Upper lobe of left lung (tissue), 6 donors: ENCODE measurements around the gene GUCY2C. TPM values are rescaled to one million over a fixed set of nuclear protein-coding genes. Genes with fewer than 3 reads are reported as not detected.

ENCODE experiments used
- ATAC-seq, 2 donors: fragments of 200-7000 bp; cut with Tn5 transposase; one replicate each; pipeline ENCODE4 v1.9.1; 2022; ENCODE audit warnings: mild to moderate bottlenecking in 2 of 2, moderate library complexity in 2 of 2; ENCODE audit not compliant: low FRiP score in 2 of 2
- DNase-seq, 2 donors: peaks; one replicate each; pipeline ENCODE4 v3.0.0-alpha.2; 2019 to 2020
- H3K27ac ChIP-seq, 4 donors: fragments of 200-600 bp; sonication (generic); one replicate each; pipeline ENCODE4 v1.5.1; 2016 to 2019
- H3K27me3 ChIP-seq, 4 donors: fragments of 200-600 bp; sonication (generic); one replicate each; pipeline ENCODE4 v1.5.1; 2017 to 2019
- H3K36me3 ChIP-seq, 4 donors: fragments of 200-600 bp; sonication (generic); one replicate each; pipeline ENCODE4 v1.5.1; 2016 to 2019
- H3K4me1 ChIP-seq, 4 donors: fragments of 200-600 bp; sonication (generic); one replicate each; pipeline ENCODE4 v1.5.1; 2018 to 2019
- H3K4me3 ChIP-seq, 4 donors: fragments of 200-600 bp; sonication (generic); one replicate each; pipeline ENCODE4 v1.5.1; 2017 to 2019; ENCODE audit warnings: mild to moderate bottlenecking in 2 of 4, moderate library complexity in 1 of 4
- H3K9me3 ChIP-seq, 4 donors: fragments of 200-600 bp; sonication (generic); one replicate each; pipeline ENCODE4 v1.5.1; 2018 to 2019
- CTCF ChIP-seq, 6 experiments: fragments of 450-650 bp in 4 of 6; fragments of 200-600 bp in 2 of 6; sonication (generic) in 2 of 6; IDR thresholded peaks; one replicate each; pipeline ENCODE4 v1.5.1; 2016 to 2019; ENCODE audit warnings: antibody characterized with exemption in 6 of 6
- EP300 ChIP-seq, 4 donors: sonication (generic); formaldehyde crosslinking; IDR thresholded peaks; one replicate each; pipeline ENCODE4 v1.5.1; 2017; ENCODE audit warnings: antibody characterized with exemption in 4 of 4, control low read depth in 2 of 4
- POLR2A ChIP-seq, 4 donors: fragments of 450-650 bp; IDR thresholded peaks; one replicate each; pipeline ENCODE4 v1.5.1; 2016 to 2017; ENCODE audit warnings: antibody characterized with exemption in 4 of 4, mild to moderate bottlenecking in 2 of 4
- POLR2AphosphoS5 ChIP-seq, 2 donors: sonication (generic); formaldehyde crosslinking; IDR thresholded peaks; one replicate each; pipeline ENCODE4 v1.5.1; 2017; ENCODE audit warnings: antibody characterized with exemption in 2 of 2
- WGBS, 2 donors: methylation state at CpG; one replicate each; pipeline ENCODE4 v1.1.5; 2017 to 2018; 5-methylcytosine and 5-hydroxymethylcytosine counted together
- total RNA-seq, 6 donors: library from RNA; depleted of rRNA in 4 of 6; stranded (reverse); fragments of >200 nt in 4 of 6; gene quantifications; one replicate each; pipeline versions ENCODE4 v1.1.0 to v1.2.1, GENCODE V29; 2016 to 2021
- donor health status: DM: no; HTN: no; CAD: no; lungs with moderate emphysema.
- donor health status: DM: no; HTN: yes; CAD: no; lungs with severe emphysema.

Gene GUCY2C
- total RNA-seq, 6 donors from 2014 or later = 1.0 TPM; not detected in 5

GRCh38 chr12:14638066-14638465, 58.3 kb downstream of the GUCY2C start:
- no peak overlapping the region for H3K4me3 ChIP-seq
- no peaks in the 10 kb centered on the region for H3K27me3 ChIP-seq
- no peak for ATAC-seq

GRCh38 chr12:14635776-14636175, 60.6 kb downstream of the GUCY2C start:
- ATAC-seq = no peak
- H3K36me3 ChIP-seq = no peaks in the 10 kb centered on the region
- H3K4me3 ChIP-seq = no peak overlapping the region
- no peak for DNase-seq
- H3K27ac ChIP-seq = no peak overlapping the region
- H3K27me3 ChIP-seq = no peaks in the 10 kb centered on the region
- peaks cover 0 to 5% (median 2%) of the 10 kb centered on the region in 4 donors for H3K9me3 ChIP-seq
- TF ChIP-seq EP300 (IDR thresholded peaks at IDR 0.05) (no peak), POLR2AphosphoS5 (IDR thresholded peaks at IDR 0.05) (no peak), POLR2A (IDR thresholded peaks at IDR 0.05) (no peak), CTCF (IDR thresholded peaks at IDR 0.05) (no peak)
- no peaks in the 10 kb centered on the region for H3K4me1 ChIP-seq

More at GRCh38 chr12:14638066-14638465, 58.3 kb downstream of the GUCY2C start:
- no peaks in the 10 kb centered on the region for H3K4me1 ChIP-seq
- H3K27ac ChIP-seq = no peak overlapping the region
- TF ChIP-seq CTCF (IDR thresholded peaks at IDR 0.05) (no peak), POLR2A (IDR thresholded peaks at IDR 0.05) (no peak), EP300 (IDR thresholded peaks at IDR 0.05) (no peak), POLR2AphosphoS5 (IDR thresholded peaks at IDR 0.05) (no peak)
- peaks cover 0 to 5% (median 2%) of the 10 kb centered on the region in 4 donors for H3K9me3 ChIP-seq
- no peak for DNase-seq
- no peaks in the 10 kb centered on the region for H3K36me3 ChIP-seq

GRCh38 chr12:14630793-14631192, 65.6 kb downstream of the GUCY2C start:
- peaks cover 0 to 3% (median 0%) of the 10 kb centered on the region in 4 donors for H3K4me1 ChIP-seq
- no peak overlapping the region for H3K4me3 ChIP-seq
- 44 to 57% methylated on average over 3 of the region's 3 CpGs for WGBS, 2 donors
- no peaks in the 10 kb centered on the region for H3K27me3 ChIP-seq
- H3K36me3 ChIP-seq = no peaks in the 10 kb centered on the region
- no peak overlapping the region for H3K27ac ChIP-seq
- ATAC-seq (no peak), DNase-seq (no peak)
- H3K9me3 ChIP-seq = no peaks in the 10 kb centered on the region
- TF ChIP-seq POLR2A (IDR thresholded peaks at IDR 0.05) (no peak), EP300 (IDR thresholded peaks at IDR 0.05) (no peak), CTCF (IDR thresholded peaks at IDR 0.05) (no peak), POLR2AphosphoS5 (IDR thresholded peaks at IDR 0.05) (no peak)

GRCh38 chr12:14629832-14630710, 66.3 kb downstream of the GUCY2C start:
- WGBS, 2 donors = 16 to 20% methylated on average over 8 of the region's 8 CpGs
- H3K36me3 ChIP-seq = no peaks in the 10 kb centered on the region
- no peak for TF ChIP-seq POLR2A (IDR thresholded peaks at IDR 0.05)
- TF ChIP-seq CTCF (IDR thresholded peaks at IDR 0.05) = peak; percentile 82 to 94 (median 90)
- peaks cover 0 to 3% (median 0%) of the 10 kb centered on the region in 4 donors for H3K4me1 ChIP-seq
- ATAC-seq (peak; percentile 89 to 98), DNase-seq (peak in 1 of 2 donors; percentile 67)
- H3K4me3 ChIP-seq = no peak overlapping the region
- H3K27ac ChIP-seq = no peak overlapping the region
- no peaks in the 10 kb centered on the region for H3K27me3 ChIP-seq
- no peaks in the 10 kb centered on the region for H3K9me3 ChIP-seq

GRCh38 chr12:14628771-14629170, 67.6 kb downstream of the GUCY2C start:
- Histone ChIP-seq H3K36me3 (no peaks in the 10 kb centered on the region), H3K4me3 (no peak overlapping the region), H3K9me3 (no peaks in the 10 kb centered on the region), H3K27me3 (no peaks in the 10 kb centered on the region), H3K27ac (no peak overlapping the region), H3K4me1 (peaks cover 0 to 3% (median 0%) of the 10 kb centered on the region in 4 donors)
- TF ChIP-seq EP300 (IDR thresholded peaks at IDR 0.05) (no peak), POLR2A (IDR thresholded peaks at IDR 0.05) (no peak), CTCF (IDR thresholded peaks at IDR 0.05) (no peak), POLR2AphosphoS5 (IDR thresholded peaks at IDR 0.05) (no peak)
- WGBS, 2 donors = 64 to 81% methylated on average over 5 of the region's 5 CpGs
- no peak for DNase-seq
- no peak for ATAC-seq
